Breast epithelium (tissue), 3 donors: ENCODE data around the gene EIF4H.

Source experiments
- POLR2AphosphoS5 ChIP-seq, 3 donors: sonication (generic); formaldehyde crosslinking; IDR thresholded peaks; one replicate each; pipeline ENCODE4 v1.6.1; 2017; ENCODE audit warnings: antibody characterized with exemption in 3 of 3
- TF ChIP-seq, protein P1 (sequence below), 3 donors: fragments of 450-650 bp; IDR thresholded peaks; one replicate each; pipeline ENCODE4 v1.5.1; 2016 to 2017; ENCODE audit warnings: antibody characterized with exemption in 3 of 3, mild to moderate bottlenecking in 3 of 3, moderate library complexity in 3 of 3

GRCh38 chr7:74212661-74213060 lies 38.5 kb downstream of the EIF4H start:
- TF ChIP-seq, protein P1, sequence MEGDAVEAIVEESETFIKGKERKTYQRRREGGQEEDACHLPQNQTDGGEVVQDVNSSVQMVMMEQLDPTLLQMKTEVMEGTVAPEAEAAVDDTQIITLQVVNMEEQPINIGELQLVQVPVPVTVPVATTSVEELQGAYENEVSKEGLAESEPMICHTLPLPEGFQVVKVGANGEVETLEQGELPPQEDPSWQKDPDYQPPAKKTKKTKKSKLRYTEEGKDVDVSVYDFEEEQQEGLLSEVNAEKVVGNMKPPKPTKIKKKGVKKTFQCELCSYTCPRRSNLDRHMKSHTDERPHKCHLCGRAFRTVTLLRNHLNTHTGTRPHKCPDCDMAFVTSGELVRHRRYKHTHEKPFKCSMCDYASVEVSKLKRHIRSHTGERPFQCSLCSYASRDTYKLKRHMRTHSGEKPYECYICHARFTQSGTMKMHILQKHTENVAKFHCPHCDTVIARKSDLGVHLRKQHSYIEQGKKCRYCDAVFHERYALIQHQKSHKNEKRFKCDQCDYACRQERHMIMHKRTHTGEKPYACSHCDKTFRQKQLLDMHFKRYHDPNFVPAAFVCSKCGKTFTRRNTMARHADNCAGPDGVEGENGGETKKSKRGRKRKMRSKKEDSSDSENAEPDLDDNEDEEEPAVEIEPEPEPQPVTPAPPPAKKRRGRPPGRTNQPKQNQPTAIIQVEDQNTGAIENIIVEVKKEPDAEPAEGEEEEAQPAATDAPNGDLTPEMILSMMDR (IDR thresholded peaks at IDR 0.05): no peak
- no peak for TF ChIP-seq POLR2AphosphoS5 (IDR thresholded peaks at IDR 0.05)
